Measurements from ENCODE around the gene CFAP100. TPM values are rescaled to one million over a fixed set of nuclear protein-coding genes. Genes with fewer than 3 reads are reported as not detected.

CFAP100 gene
- total and polyA plus RNA-seq, 10 of the 15 experiments (the other 5 are each of a cell fraction or from before 2014, with no cell fraction given): 0.04 to 0.27 TPM; not detected in 8

DNA sequence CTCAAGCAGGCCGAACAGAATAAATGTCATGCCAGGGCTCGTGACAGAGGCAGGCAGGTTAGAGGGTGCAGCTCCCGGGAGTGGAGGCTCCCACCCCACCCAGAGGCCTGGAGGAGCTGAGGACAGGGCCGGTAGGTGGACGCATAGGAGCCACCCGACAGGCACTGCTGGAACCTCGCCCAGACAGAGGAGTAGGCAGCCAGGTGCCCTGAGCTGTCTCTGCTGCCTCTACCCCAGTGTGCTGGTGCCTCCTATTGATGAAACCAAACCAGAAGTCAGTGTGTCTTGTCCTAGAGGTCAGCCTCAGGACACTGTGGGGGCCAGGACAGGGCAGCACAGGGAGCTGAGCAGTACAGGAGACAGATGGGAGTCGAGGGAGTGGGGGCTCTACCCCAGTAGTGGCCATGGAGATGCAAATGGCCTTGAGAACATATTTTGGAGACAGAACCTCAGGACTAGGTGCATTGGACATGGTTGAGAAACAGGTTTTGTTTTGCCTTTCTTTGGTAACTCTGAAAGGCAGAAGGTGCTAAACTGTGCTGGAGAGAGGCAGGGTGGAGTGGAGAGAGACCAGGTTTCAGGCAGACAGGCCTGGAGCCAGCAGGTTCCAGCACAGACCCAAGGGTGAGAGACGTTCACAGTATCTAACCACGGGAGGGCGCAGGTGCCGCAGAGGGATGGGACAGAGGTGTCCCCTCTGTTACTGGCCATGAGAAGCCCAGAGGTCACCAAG lies 22.1 kb upstream of the CFAP100 start:
- DNase-seq (ENCODE audit: low read depth, low spot score) (no peak), ATAC-seq (no peak), FAIRE-seq (no peak)
- H3K4me2 ChIP-seq (ENCODE audit: control insufficient read depth, insufficient read depth): no peak overlapping the region
- ChIA-PET RAD21 (ENCODE audit: unreplicated experiment) (no interaction called here), POLR2A (no interaction called here), CTCF (interaction anchor here (0.6 kb wide), 1 partner anchor 175 kb away, joined by 4 read pairs; no protein-coding TSS in a partner anchor), SMC1A (ENCODE audit: uncharacterized antibody, unreplicated experiment) (no interaction called here)
- peaks cover 0 to 2% of the 10 kb centered on the region in 2 experiments; a peak in 2 of 4 replicates for H3K27me3 ChIP-seq (replicated peaks in 1 of 2; ENCODE audit: control insufficient read depth in 2 of 2, insufficient read depth in 2 of 2, low read length in 1 of 2)
- intact Hi-C loops (cut with micrococcal nuclease; ENCODE audit: unreplicated experiment) (no loop called here), in situ Hi-C loops (cut with MboI) (no loop called here)
- BruUV-seq (replicated peaks): no TSS peak
- no peak overlapping the region for H3K27ac ChIP-seq (ENCODE audit: control insufficient read depth, insufficient read depth)
- no peaks in the 10 kb centered on the region for H3K79me2 ChIP-seq (ENCODE audit: control insufficient read depth, insufficient read depth, low read length)
- H3K36me3 ChIP-seq (ENCODE audit: control insufficient read depth in 2 of 2, insufficient read depth in 2 of 2, low read length in 1 of 2): no peaks in the 10 kb centered on the region
- TF ChIP-seq CBX3 (IDR thresholded peaks at IDR 0.05; ENCODE audit: borderline replicate concordance, low read depth) (no peak), ESRRA (IDR thresholded peaks at IDR 0.05; ENCODE audit: low read length) (no peak), TCF7 (IDR thresholded peaks at IDR 0.05; ENCODE audit: borderline replicate concordance) (no peak), ZNF24 (IDR thresholded peaks at IDR 0.05) (no peak), CHD2 (IDR thresholded peaks at IDR 0.05; ENCODE audit: borderline replicate concordance, low read depth, low read length) (no peak), CREM (IDR thresholded peaks at IDR 0.05; ENCODE audit: low read depth) (no peak), NFYB (IDR thresholded peaks at IDR 0.05; ENCODE audit: insufficient read depth, low read depth, low read length) (no peak), BCL11A (IDR thresholded peaks at IDR 0.05; ENCODE audit: low read depth, low read length) (no peak), ASH2L (IDR thresholded peaks at IDR 0.05; ENCODE audit: borderline replicate concordance, low read depth) (no peak), PAX8 (IDR thresholded peaks at IDR 0.05) (no peak), BMI1 (IDR thresholded peaks at IDR 0.05; ENCODE audit: borderline replicate concordance) (no peak), NR2C1 (IDR thresholded peaks at IDR 0.05) (no peak), CHD1 (IDR thresholded peaks at IDR 0.05; ENCODE audit: low read depth, low read length) (no peak), CBX5 (IDR thresholded peaks at IDR 0.05; ENCODE audit: low read depth) (no peak), YY1 (IDR thresholded peaks at IDR 0.05; ENCODE audit: low read depth, low read length) (no peak), IKZF2 (IDR thresholded peaks at IDR 0.05) (no peak), SMAD1 (IDR thresholded peaks at IDR 0.05; ENCODE audit: low read depth, partially characterized antibody) (no peak)
- TF ChIP-seq, protein P1, sequence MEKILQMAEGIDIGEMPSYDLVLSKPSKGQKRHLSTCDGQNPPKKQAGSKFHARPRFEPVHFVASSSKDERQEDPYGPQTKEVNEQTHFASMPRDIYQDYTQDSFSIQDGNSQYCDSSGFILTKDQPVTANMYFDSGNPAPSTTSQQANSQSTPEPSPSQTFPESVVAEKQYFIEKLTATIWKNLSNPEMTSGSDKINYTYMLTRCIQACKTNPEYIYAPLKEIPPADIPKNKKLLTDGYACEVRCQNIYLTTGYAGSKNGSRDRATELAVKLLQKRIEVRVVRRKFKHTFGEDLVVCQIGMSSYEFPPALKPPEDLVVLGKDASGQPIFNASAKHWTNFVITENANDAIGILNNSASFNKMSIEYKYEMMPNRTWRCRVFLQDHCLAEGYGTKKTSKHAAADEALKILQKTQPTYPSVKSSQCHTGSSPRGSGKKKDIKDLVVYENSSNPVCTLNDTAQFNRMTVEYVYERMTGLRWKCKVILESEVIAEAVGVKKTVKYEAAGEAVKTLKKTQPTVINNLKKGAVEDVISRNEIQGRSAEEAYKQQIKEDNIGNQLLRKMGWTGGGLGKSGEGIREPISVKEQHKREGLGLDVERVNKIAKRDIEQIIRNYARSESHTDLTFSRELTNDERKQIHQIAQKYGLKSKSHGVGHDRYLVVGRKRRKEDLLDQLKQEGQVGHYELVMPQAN (conservative IDR thresholded peaks at IDR 0.05): no peak
- no peak overlapping the region for H3K9ac ChIP-seq (ENCODE audit: control insufficient read depth, insufficient read depth, low read length)
- no peaks in the 10 kb centered on the region for H4K20me1 ChIP-seq (ENCODE audit: control insufficient read depth, insufficient read depth)
- H3K9me3 ChIP-seq (replicated peaks; ENCODE audit: control insufficient read depth, insufficient read depth, low read length): no peaks in the 10 kb centered on the region
- H3K4me3 ChIP-seq: no peak overlapping the region
- whole genome bisulfite sequencing (ENCODE audit: insufficient coverage, insufficient replicate concordance, low lambda C conversion rate, missing lambda C conversion rate): 42% methylated on average over 12 of the region's 12 CpGs
- H3K4me1 ChIP-seq (ENCODE audit: control insufficient read depth, insufficient read depth, low read length): no peaks in the 10 kb centered on the region
- no peak overlapping the region for H2AFZ ChIP-seq (ENCODE audit: control insufficient read depth, low read depth, low read length)

Measured in GM12878 (cell line).